Panc1 (cell line): ENCODE data around the gene SLC46A1. TPM values are rescaled to one million over a fixed set of nuclear protein-coding genes. Genes with fewer than 3 reads are reported as not detected.
A peak's percentile ranks its signal among the peaks of the same experiment; 100 is the strongest.

Source experiments
- ATAC-seq: fragments of 200-7000 bp; cut with Tn5 transposase; 2 replicates; pipeline ENCODE4 v1.9.1; 2020; ENCODE audit warnings: mild to moderate bottlenecking, moderate library complexity
- BruUV-seq: library from RNA; stranded (reverse); fragments of 400-500 nt; replicated peaks from 2 replicates; lab custom pipeline; 2021; lab: Mats Ljungman, UMichigan
- CTCF ChIA-PET: fragments of 300-600 bp; sonication (Branson Sonifier 250); formaldehyde crosslinking; loops from one replicate; lab custom pipeline; 2022; ENCODE audit warnings: antibody characterized with exemption; lab: Charles Lee
- POLR2A ChIA-PET: fragments of 300-600 bp; sonication (Branson Sonifier 250); formaldehyde crosslinking; loops from one replicate; lab custom pipeline; 2022; ENCODE audit warnings: antibody characterized with exemption; lab: Charles Lee
- DNase-seq: peaks from one replicate; pipeline ENCODE4 v3.0.0-alpha.2; 2010; ENCODE audit warnings: low read depth, low spot score
- H3K27ac ChIP-seq: 2 replicates; pipeline ENCODE4 v1.5.1; 2011; ENCODE audit warnings: mild to moderate bottlenecking, low read length, inconsistent platforms
- H3K27me3 ChIP-seq: fragments of 200-500 bp; sonication (Bioruptor generic); 2 replicates; pipeline ENCODE4 v1.6.0; 2014; ENCODE audit warnings: low read length, inconsistent platforms; ENCODE audit not compliant: control insufficient read depth, insufficient read depth
- H3K36me3 ChIP-seq: fragments of 200-500 bp; sonication (Bioruptor generic); 2 replicates; pipeline ENCODE4 v1.5.1; 2014; ENCODE audit warnings: inconsistent platforms, mild to moderate bottlenecking, low read length, moderate library complexity; ENCODE audit not compliant: control insufficient read depth, insufficient read depth
- H3K4me1 ChIP-seq: 2 replicates; pipeline ENCODE4 v1.5.1; 2011; ENCODE audit warnings: inconsistent platforms, mild to moderate bottlenecking, low read length, moderate library complexity; ENCODE audit not compliant: control insufficient read depth, insufficient read depth
- H3K4me3 ChIP-seq, 2 experiments: 2 replicates each; pipeline ENCODE4 v1.5.1; 2011 to 2012; ENCODE audit warnings: low read depth in 2 of 2, low read length in 2 of 2, mild to moderate bottlenecking in 2 of 2, inconsistent platforms in 1 of 2, moderate library complexity in 1 of 2
- H3K9me3 ChIP-seq: fragments of 200-500 bp; sonication (Bioruptor generic); 2 replicates; pipeline ENCODE4 v1.5.1; 2014; ENCODE audit warnings: low read depth, mild to moderate bottlenecking, inconsistent platforms, low read length, moderate library complexity; ENCODE audit not compliant: control insufficient read depth, insufficient read depth
- CTCF ChIP-seq: fragments of 450-650 bp; IDR thresholded peaks from 2 replicates; pipeline ENCODE4 v1.5.1; 2017; ENCODE audit warnings: mild to moderate bottlenecking
- POLR2AphosphoS5 ChIP-seq: IDR thresholded peaks from 2 replicates; pipeline ENCODE4 v1.6.1; 2012; ENCODE audit warnings: mild to moderate bottlenecking, low read depth, low read length, moderate library complexity
- REST ChIP-seq, 2 experiments: IDR thresholded peaks; 2 replicates each; pipeline ENCODE4 v1.6.1; 2011 to 2012; ENCODE audit warnings: low read depth in 2 of 2, control low read depth in 1 of 2, low read length in 1 of 2, mild to moderate bottlenecking in 1 of 2, moderate library complexity in 1 of 2; ENCODE audit not compliant: insufficient read depth in 1 of 2
- SIN3A ChIP-seq: IDR thresholded peaks from 2 replicates; pipeline ENCODE4 v1.6.1; 2012; ENCODE audit warnings: low read depth, mild to moderate bottlenecking, low read length, moderate library complexity, borderline replicate concordance; ENCODE audit not compliant: insufficient read depth
- TCF7L2 ChIP-seq: IDR thresholded peaks from 2 replicates; pipeline ENCODE4 v1.6.1; 2011; ENCODE audit warnings: mild to moderate bottlenecking, low read depth, low read length, inconsistent platforms
- in situ Hi-C: cut with HindIII; loops from 2 replicates; pipeline ENCODE4 v1.10.0; 2016; ENCODE audit warnings: low sequenced_read_pairs, low pct_unique_long_range_greater_than_20kb
- intact Hi-C: fragments of 100-400 bp; cut with micrococcal nuclease; formaldehyde crosslinking; loops from one replicate; pipeline ENCODE4 v1.10.0; 2022; ENCODE audit not compliant: unreplicated experiment
- total RNA-seq: library from RNA; stranded (reverse); gene quantifications from one replicate; pipeline ENCODE4 v1.2.1, GENCODE V29; 2021; ENCODE audit not compliant: unreplicated experiment

SLC46A1 gene
- total RNA-seq, 1 experiment from 2014 or later: 16.9 TPM

GRCh38 chr17:28406473-28406814 lies 432 bp upstream of the SLC46A1 start:
- in situ Hi-C loops: no loop called here
- no peaks in the 10 kb centered on the region for H3K36me3 ChIP-seq
- no peaks in the 10 kb centered on the region for H3K9me3 ChIP-seq
- H3K4me1 ChIP-seq: peaks cover 8% of the 10 kb centered on the region
- DNase-seq (no peak), ATAC-seq (peak; percentile 38)
- no peaks in the 10 kb centered on the region for H3K27me3 ChIP-seq
- ChIA-PET CTCF (interaction anchor here (1.1 kb wide), 1 partner anchor 10 kb away, joined by 4 read pairs; no protein-coding TSS in a partner anchor), POLR2A (no interaction called here)
- no TSS peak for BruUV-seq
- H3K4me3 ChIP-seq: peak overlapping the region; percentile 59 to 73
- intact Hi-C loops: no loop called here
- peak overlapping the region; percentile 4; the same call in 1 of the 2 replicates for H3K27ac ChIP-seq
- TF ChIP-seq REST (IDR thresholded peaks at IDR 0.05; ENCODE audit: insufficient read depth in 1 of 2, low read depth in 2 of 2, low read length in 1 of 2) (no peak), SIN3A (no peak), POLR2AphosphoS5 (no peak), TCF7L2 (no peak), CTCF (no peak)

GRCh38 chr17:28404812-28405570 lies 1.0 kb downstream of the SLC46A1 start:
- Histone ChIP-seq H3K36me3 (no peaks in the 10 kb centered on the region), H3K4me1 (peaks cover 8% of the 10 kb centered on the region), H3K27ac (peak overlapping the region; percentile 64), H3K27me3 (no peaks in the 10 kb centered on the region), H3K9me3 (no peaks in the 10 kb centered on the region), H3K4me3 (peak overlapping the region; percentile 59 to 73)
- intact Hi-C loops: no loop called here
- ChIA-PET CTCF (interaction anchor here (1.7 kb wide), 1 partner anchor 12 kb away, joined by 8 read pairs; no protein-coding TSS in a partner anchor), POLR2A (interaction anchor here (0.6 to 0.8 kb wide), 2 partner anchors 55 to 69 kb away, joined by 3 to 7 read pairs; partner anchors contain the start of genes IFT20 and TNFAIP1)
- no TSS peak for BruUV-seq
- DNase-seq (no peak), ATAC-seq (peak; percentile 4; the same call in 1 of the 2 replicates)
- TF ChIP-seq CTCF: no peak
- TF ChIP-seq REST (IDR thresholded peaks at IDR 0.05; ENCODE audit: insufficient read depth in 1 of 2, low read depth in 2 of 2, low read length in 1 of 2): no peak
- TF ChIP-seq TCF7L2: no peak
- TF ChIP-seq SIN3A: no peak
- TF ChIP-seq POLR2AphosphoS5: no peak
- in situ Hi-C loops: no loop called here
